Heart right ventricle (tissue), 16 donors: ENCODE measurements around the gene TMEM134. TPM values are rescaled to one million over a fixed set of nuclear protein-coding genes. Genes with fewer than 3 reads are reported as not detected.

Source experiments
- ATAC-seq, 8 donors: fragments of 200-7000 bp; cut with Tn5 transposase; one replicate each; pipeline ENCODE4 v1.9.1; 2020; ENCODE audit warnings: mild to moderate bottlenecking in 8 of 8, moderate library complexity in 8 of 8, moderate number of reproducible peaks in 1 of 8
- DNase-seq, 2 donors: peaks; one replicate each; pipeline ENCODE4 v3.0.0-alpha.2; 2020
- H3K27ac ChIP-seq, 10 donors: fragments of 200-600 bp; sonication (generic) in 2 of 10; one replicate each; pipeline versions ENCODE4 v1.5.0 to v1.8.0; 2020 to 2022; ENCODE audit warnings: mild to moderate bottlenecking in 3 of 10
- H3K27me3 ChIP-seq, 7 donors: fragments of 200-600 bp; one replicate each; pipeline ENCODE4 v1.8.0; 2021 to 2022; ENCODE audit warnings: mild to moderate bottlenecking in 2 of 7
- H3K36me3 ChIP-seq, 9 donors: fragments of 200-600 bp; sonication (generic) in 1 of 9; one replicate each; pipeline versions ENCODE4 v1.5.0 to v1.8.0; 2020 to 2022; ENCODE audit warnings: mild to moderate bottlenecking in 2 of 9
- H3K4me1 ChIP-seq, 9 donors: fragments of 200-600 bp; sonication (generic) in 1 of 9; one replicate each; pipeline versions ENCODE4 v1.5.0 to v1.8.0; 2020 to 2022; ENCODE audit warnings: mild to moderate bottlenecking in 4 of 9
- H3K4me3 ChIP-seq, 10 donors: fragments of 200-600 bp; sonication (generic) in 2 of 10; one replicate each; pipeline versions ENCODE4 v1.5.0 to v1.8.0; 2020 to 2022; ENCODE audit warnings: mild to moderate bottlenecking in 7 of 10, moderate library complexity in 2 of 10
- H3K9me3 ChIP-seq, 11 donors: fragments of 200-600 bp in 10 of 11; sonication (generic) in 2 of 11; one replicate each; pipeline versions ENCODE4 v1.5.0 to v1.8.0; 2013 to 2022; ENCODE audit warnings: mild to moderate bottlenecking in 2 of 11, control low read depth in 1 of 11, moderate library complexity in 1 of 11
- CTCF ChIP-seq, 9 donors: fragments of 200-600 bp; sonication (generic) in 2 of 9; IDR thresholded peaks; one replicate each; pipeline versions ENCODE4 v1.5.0 to v1.8.0; 2021 to 2022; ENCODE audit warnings: antibody characterized with exemption in 9 of 9, mild to moderate bottlenecking in 5 of 9, moderate library complexity in 1 of 9
- WGBS, 2 donors: extraction: QIAGEN DNeasy Blood & Tissue Kit; methylation state at CpG; one replicate each; pipeline ENCODE4 v1.1.7; 2013; ENCODE audit warnings: inconsistent platforms in 1 of 2; 5-methylcytosine and 5-hydroxymethylcytosine counted together
- intact Hi-C, 10 donors: fragments of 100-400 bp; cut with DNase I; formaldehyde crosslinking; loops; one replicate each; pipeline versions ENCODE4 v1.11.1 to v1.14.2; 2022
- microRNA-seq, 2 donors: library from miRNA; unstranded; fragments of <30 nt; microRNA quantifications; one replicate each; pipeline ENCODE4 v1.2.0, GENCODE V29; 2021
- polyA plus RNA-seq, 2 donors: library from polyadenylated mRNA; stranded (reverse); fragments of 200-250 nt; gene quantifications; one replicate each; pipeline ENCODE4 v1.2.3, GENCODE V29; 2013
- total RNA-seq, 10 donors: library from RNA; stranded (reverse); fragmentation: NEBNext Ultra II Directional in 3 of 10; extraction: Animal tissue kit (Norgen Biotek cat#: 25700) in 3 of 10; gene quantifications; one replicate each; pipeline versions ENCODE4 v1.2.1 to v1.2.4, GENCODE V29; 2021 to 2023
- donor health status: Arrhythmogenic right ventricular cardiomyopathy.
- donor health status: ischemic (EF 13 %, LVEDD 7.1; RV severe dilation, severe dysfunction).
- donor health status: healthy with polysubstance abuse.
- donor health status: DM: no; HTN: yes; CAD: no.
- donor health status: DM: no; HTN: no; CAD: no.
- donor health status: ischemic (EF 25% LVEDD 6.9; RV normal size, moderate dysfunction).
- donor health status: ischemic (EF 25% LVEDD 5.7; RV mildly dilated, moderate dysfunction).
- donor health status: healthy.
- donor health status: DM: yes; HTN: yes; CAD: no.
- donor health status: Ischemic cardiomyopathy.
- donor health status: ischemic (EF 35%, LVEDD 5.7; RV mildly dilated, moderate dysfunction).
- donor health status: nonischemic (EF 11% LVEDD 7.7; RV severe dilation, severe dysfunction).
- donor health status: DM: yes; HTN: yes; CAD: no.
- donor health status: PGD.
- donor health status: ischemic (EF 29% LVEDD 5.4; RV normal size, mild dysfunction).
- donor health status: nonischemic (EF 23%, LVEDD 6.1; RV moderate dilation, normal function).

The TMEM134 gene
- total and polyA plus RNA-seq, 12 donors = 69.8 to 104 (median 81.2) TPM

DNA sequence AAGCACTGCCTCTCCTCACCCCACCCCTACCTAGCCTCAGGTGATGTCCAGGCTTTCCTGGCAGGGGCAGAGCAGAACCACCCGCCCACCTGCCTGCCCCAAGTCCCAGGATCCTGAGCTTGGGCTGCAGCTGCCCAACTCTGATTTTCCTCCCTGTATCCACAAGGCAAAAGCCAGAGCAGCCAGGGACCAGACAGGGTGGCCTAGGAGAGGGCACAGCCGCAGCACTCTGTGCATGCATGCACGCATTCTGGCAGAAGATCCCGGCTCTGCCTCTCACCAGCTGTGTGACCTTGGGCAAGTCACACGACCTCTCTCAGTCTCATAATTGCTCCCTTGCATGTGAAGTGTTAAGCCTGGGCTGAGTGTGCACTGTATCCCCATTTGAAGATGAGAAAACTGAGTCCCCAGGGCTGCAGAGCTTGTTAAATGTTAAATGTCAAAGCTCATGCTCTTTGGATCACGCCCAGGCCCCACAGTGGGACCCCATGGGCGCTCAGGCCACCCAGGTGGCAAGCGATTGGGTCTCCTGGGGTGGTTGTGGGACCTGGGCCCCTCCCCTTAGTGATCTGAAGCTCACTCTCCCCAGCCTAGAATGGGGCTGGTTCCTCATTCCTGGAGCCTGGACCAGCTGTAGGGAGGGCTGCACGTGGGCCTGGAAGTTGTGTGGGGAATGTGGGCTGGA lies 56.4 kb downstream of the TMEM134 start:
- Histone ChIP-seq H3K9me3 (no peaks in the 10 kb centered on the region), H3K27ac (no peak overlapping the region), H3K27me3 (peaks cover 0 to 64% (median 53%) of the 10 kb centered on the region in 7 donors), H3K36me3 (no peaks in the 10 kb centered on the region), H3K4me3 (no peak overlapping the region), H3K4me1 (peaks cover 6 to 57% (median 26%) of the 10 kb centered on the region in 9 donors)
- no peak for DNase-seq
- WGBS, 2 donors = 69 to 73% methylated on average over 9 of the region's 9 CpGs
- no peak for TF ChIP-seq CTCF (IDR thresholded peaks at IDR 0.05)
- no peak for ATAC-seq
- intact Hi-C loops = no loop called here

GRCh38 chr11:67411785-67412152 lies 57.3 kb downstream of the TMEM134 start:
- intact Hi-C loops = no loop called here
- no peaks in the 10 kb centered on the region for H3K9me3 ChIP-seq
- WGBS, 2 donors = 69 to 71% methylated on average over 7 of the region's 7 CpGs
- no peak for ATAC-seq
- no peak overlapping the region for H3K4me3 ChIP-seq
- H3K36me3 ChIP-seq = no peaks in the 10 kb centered on the region
- peaks cover 0 to 64% (median 53%) of the 10 kb centered on the region in 7 donors for H3K27me3 ChIP-seq
- no peak for DNase-seq
- TF ChIP-seq CTCF (IDR thresholded peaks at IDR 0.05) = no peak
- peaks cover 6 to 53% (median 17%) of the 10 kb centered on the region in 9 donors for H3K4me1 ChIP-seq
- no peak overlapping the region for H3K27ac ChIP-seq

Small RNA genes lying within 50 kb of the gene (microRNA-seq; reads per million reads assigned to microRNA genes)
- gene MIR6752 = 0 to 1.0 reads per million in 2 donors

Other genes with a start within 250 kb of the TMEM134 start
- gene GRK2, start 202.8 kb downstream of the TMEM134 start, total RNA-seq = 10 to 100 TPM; 34.2 to 60.9 (median 44.0) TPM
- 10 to 100 TPM; 48.0 to 65.0 TPM for gene GRK2, start 202.8 kb downstream of the TMEM134 start, polyA plus RNA-seq
- 10 to 100 TPM in 6 of 10 donors, 1 to 10 TPM in 4; 7.9 to 21.0 (median 12.3) TPM for gene ANKRD13D, start 179.9 kb downstream of the TMEM134 start, total RNA-seq
- 10 to 100 TPM; 14.2 to 39.4 TPM for gene ANKRD13D, start 179.9 kb downstream of the TMEM134 start, polyA plus RNA-seq
- gene SSH3, start 165.7 kb downstream of the TMEM134 start, total RNA-seq = 10 to 100 TPM; 11.9 to 21.2 (median 15.6) TPM
- gene SSH3, start 165.7 kb downstream of the TMEM134 start, polyA plus RNA-seq = 10 to 100 TPM in 1 of 2 donors, 1 to 10 TPM in 1; 7.8 to 15.5 TPM
- 10 to 100 TPM; 30.4 to 80.1 (median 39.6) TPM for gene POLD4, start 115.7 kb downstream of the TMEM134 start, total RNA-seq
- 100 to 1,000 TPM in 1 of 2 donors, 10 to 100 TPM in 1; 66.6 to 214 TPM for gene POLD4, start 115.7 kb downstream of the TMEM134 start, polyA plus RNA-seq
- 1 to 10 TPM in 6 of 10 donors, under 1 TPM in 4; 0.31 to 2.2 (median 1.0) TPM for gene CLCF1, start 95.7 kb downstream of the TMEM134 start, total RNA-seq
- gene CLCF1, start 95.7 kb downstream of the TMEM134 start, polyA plus RNA-seq = 10 to 100 TPM in 1 of 2 donors, 1 to 10 TPM in 1; 2.6 to 12.3 TPM
- gene RAD9A, start 77.3 kb downstream of the TMEM134 start, total RNA-seq = 10 to 100 TPM in 1 of 10 donors, 1 to 10 TPM in 9; 4.8 to 13.8 (median 6.4) TPM
- 10 to 100 TPM in 1 of 2 donors, 1 to 10 TPM in 1; 9.9 to 15.0 TPM for gene RAD9A, start 77.3 kb downstream of the TMEM134 start, polyA plus RNA-seq
- 100 to 1,000 TPM in 7 of 10 donors, 10 to 100 TPM in 3; 92.0 to 143 (median 103) TPM for gene PPP1CA, start 67.4 kb downstream of the TMEM134 start, total RNA-seq
- gene PPP1CA, start 67.4 kb downstream of the TMEM134 start, polyA plus RNA-seq = 100 to 1,000 TPM in 1 of 2 donors, 10 to 100 TPM in 1; 80.2 to 186 TPM
- gene TBC1D10C, start 65.2 kb downstream of the TMEM134 start, total RNA-seq = 1 to 10 TPM in 2 of 10 donors, under 1 TPM in 8; 0.26 to 7.1 (median 0.65) TPM
- 1 to 10 TPM in 1 of 2 donors, under 1 TPM in 1; 0.62 to 1.4 TPM for gene TBC1D10C, start 65.2 kb downstream of the TMEM134 start, polyA plus RNA-seq
- gene CARNS1, start 53.6 kb downstream of the TMEM134 start, total RNA-seq = 10 to 100 TPM in 9 of 10 donors, 1 to 10 TPM in 1; 6.1 to 26.6 (median 19.0) TPM
- 10 to 100 TPM in 1 of 2 donors, under 1 TPM in 1; 0.55 to 10.9 TPM for gene CARNS1, start 53.6 kb downstream of the TMEM134 start, polyA plus RNA-seq
- gene RPS6KB2, start 40.8 kb downstream of the TMEM134 start, total RNA-seq = 10 to 100 TPM; 16.3 to 30.4 (median 20.8) TPM
- 10 to 100 TPM; 32.2 to 46.3 TPM for gene RPS6KB2, start 40.8 kb downstream of the TMEM134 start, polyA plus RNA-seq
- 10 to 100 TPM in 1 of 10 donors, 1 to 10 TPM in 3, under 1 TPM in 4, not detected in 2; 0.42 to 10.1 (median 0.96) TPM for gene PTPRCAP, start 31.6 kb downstream of the TMEM134 start, total RNA-seq
- gene PTPRCAP, start 31.6 kb downstream of the TMEM134 start, polyA plus RNA-seq = 1 to 10 TPM; 1.7 to 3.1 TPM
- 10 to 100 TPM; 12.2 to 38.7 (median 19.6) TPM for gene CORO1B, start 25.8 kb downstream of the TMEM134 start, total RNA-seq
- gene CORO1B, start 25.8 kb downstream of the TMEM134 start, polyA plus RNA-seq = 10 to 100 TPM; 29.1 to 42.3 TPM
- gene GPR152, start 16.5 kb downstream of the TMEM134 start, total RNA-seq = not detected
- not detected for gene GPR152, start 16.5 kb downstream of the TMEM134 start, polyA plus RNA-seq
- gene CABP4, start 13.9 kb downstream of the TMEM134 start, total RNA-seq = 1 to 10 TPM in 2 of 10 donors, under 1 TPM in 7, not detected in 1; 0.17 to 1.5 (median 0.70) TPM
- gene CABP4, start 13.9 kb downstream of the TMEM134 start, polyA plus RNA-seq = 1 to 10 TPM in 1 of 2 donors, under 1 TPM in 1; 0.39 to 1.5 TPM
- gene AIP, start 13.8 kb upstream of the TMEM134 start, total RNA-seq = 10 to 100 TPM; 37.5 to 63.0 (median 49.8) TPM
- gene AIP, start 13.8 kb upstream of the TMEM134 start, polyA plus RNA-seq = 100 to 1,000 TPM in 1 of 2 donors, 10 to 100 TPM in 1; 74.8 to 104 TPM
- gene PITPNM1, start 36.1 kb upstream of the TMEM134 start, total RNA-seq = 10 to 100 TPM; 21.3 to 68.9 (median 28.8) TPM
- gene PITPNM1, start 36.1 kb upstream of the TMEM134 start, polyA plus RNA-seq = 10 to 100 TPM; 24.9 to 40.1 TPM
- 10 to 100 TPM; 29.3 to 94.1 (median 53.4) TPM for gene CDK2AP2, start 38.9 kb upstream of the TMEM134 start, total RNA-seq
- gene CDK2AP2, start 38.9 kb upstream of the TMEM134 start, polyA plus RNA-seq = 100 to 1,000 TPM in 1 of 2 donors, 10 to 100 TPM in 1; 80.0 to 602 TPM
- gene CABP2, start 54.2 kb upstream of the TMEM134 start, total RNA-seq = not detected
- gene CABP2, start 54.2 kb upstream of the TMEM134 start, polyA plus RNA-seq = not detected
- gene GSTP1, start 114.6 kb upstream of the TMEM134 start, total RNA-seq = 100 to 1,000 TPM; 249 to 430 (median 303) TPM
- 100 to 1,000 TPM; 462 to 642 TPM for gene GSTP1, start 114.6 kb upstream of the TMEM134 start, polyA plus RNA-seq
- 100 to 1,000 TPM; 406 to 712 (median 638) TPM for gene NDUFV1, start 137.7 kb upstream of the TMEM134 start, total RNA-seq
- gene NDUFV1, start 137.7 kb upstream of the TMEM134 start, polyA plus RNA-seq = 100 to 1,000 TPM; 295 to 387 TPM
- 10 to 100 TPM; 40.5 to 93.4 (median 51.7) TPM for gene NUDT8, start 160.7 kb upstream of the TMEM134 start, total RNA-seq
- gene NUDT8, start 160.7 kb upstream of the TMEM134 start, polyA plus RNA-seq = 100 to 1,000 TPM in 1 of 2 donors, 10 to 100 TPM in 1; 48.1 to 107 TPM
- under 1 TPM in 3 of 10 donors, not detected in 7; 0.17 to 0.44 (median 0.28) TPM for gene TBX10, start 170.5 kb upstream of the TMEM134 start, total RNA-seq
- not detected for gene TBX10, start 170.5 kb upstream of the TMEM134 start, polyA plus RNA-seq
- gene ACY3, start 181.5 kb upstream of the TMEM134 start, total RNA-seq = not detected
- not detected for gene ACY3, start 181.5 kb upstream of the TMEM134 start, polyA plus RNA-seq
- not detected for gene ALDH3B2, start 205.4 kb upstream of the TMEM134 start, total RNA-seq
- under 1 TPM in 1 of 2 donors, not detected in 1; 0.03 TPM for gene ALDH3B2, start 205.4 kb upstream of the TMEM134 start, polyA plus RNA-seq